RKO (cell line): Measurements from ENCODE around the gene CALCR.
"Not testable (repeated sequence)": the region's sequence is repeated elsewhere in the genome, so short reads cannot be mapped to it uniquely, and the experiment has no call there.

Experiments used
- DNase-seq: peaks from one replicate; pipeline ENCODE4 v3.0.0-alpha.2; 2016; ENCODE audit warnings: low spot score

Gene CALCR

DNA sequence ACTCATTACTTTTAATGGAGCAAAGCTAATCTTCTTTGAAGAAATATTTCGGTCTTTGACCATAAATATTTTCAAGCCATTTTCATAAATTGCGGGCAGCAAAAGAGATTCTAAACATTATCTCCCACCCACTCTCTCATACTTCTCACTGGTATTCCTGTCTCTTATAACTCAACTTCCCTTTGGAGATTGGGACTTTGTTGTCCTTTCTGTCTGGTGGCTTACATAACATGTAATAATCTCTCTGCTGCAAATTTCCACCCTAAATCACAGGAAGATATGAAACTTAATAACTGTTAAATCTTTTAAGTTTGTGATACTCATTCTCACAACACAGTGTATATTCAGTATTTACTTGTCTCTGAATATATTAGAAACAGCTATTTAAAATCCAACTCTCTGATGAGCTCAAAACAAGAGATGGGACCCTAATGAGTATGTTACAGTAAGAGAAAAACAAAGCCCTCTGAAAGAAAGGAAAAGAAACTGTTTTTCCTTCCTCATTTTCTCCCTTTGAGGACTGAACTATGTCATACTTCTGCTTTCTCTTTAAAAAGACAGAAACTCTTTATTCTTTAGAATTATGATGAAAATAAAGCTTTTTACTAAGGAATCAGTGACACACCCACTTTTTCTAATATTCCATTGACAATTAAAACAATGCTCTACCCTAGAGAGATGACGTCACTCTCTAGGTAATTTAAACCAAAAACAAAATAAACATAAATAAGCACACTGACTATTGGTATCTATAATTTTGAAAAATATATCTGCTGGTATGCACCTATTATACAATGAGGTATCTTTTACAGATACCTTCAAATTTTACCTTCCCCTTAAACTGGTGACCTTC, 14.7 kb downstream of the CALCR start:
- no peak for DNase-seq

DNA sequence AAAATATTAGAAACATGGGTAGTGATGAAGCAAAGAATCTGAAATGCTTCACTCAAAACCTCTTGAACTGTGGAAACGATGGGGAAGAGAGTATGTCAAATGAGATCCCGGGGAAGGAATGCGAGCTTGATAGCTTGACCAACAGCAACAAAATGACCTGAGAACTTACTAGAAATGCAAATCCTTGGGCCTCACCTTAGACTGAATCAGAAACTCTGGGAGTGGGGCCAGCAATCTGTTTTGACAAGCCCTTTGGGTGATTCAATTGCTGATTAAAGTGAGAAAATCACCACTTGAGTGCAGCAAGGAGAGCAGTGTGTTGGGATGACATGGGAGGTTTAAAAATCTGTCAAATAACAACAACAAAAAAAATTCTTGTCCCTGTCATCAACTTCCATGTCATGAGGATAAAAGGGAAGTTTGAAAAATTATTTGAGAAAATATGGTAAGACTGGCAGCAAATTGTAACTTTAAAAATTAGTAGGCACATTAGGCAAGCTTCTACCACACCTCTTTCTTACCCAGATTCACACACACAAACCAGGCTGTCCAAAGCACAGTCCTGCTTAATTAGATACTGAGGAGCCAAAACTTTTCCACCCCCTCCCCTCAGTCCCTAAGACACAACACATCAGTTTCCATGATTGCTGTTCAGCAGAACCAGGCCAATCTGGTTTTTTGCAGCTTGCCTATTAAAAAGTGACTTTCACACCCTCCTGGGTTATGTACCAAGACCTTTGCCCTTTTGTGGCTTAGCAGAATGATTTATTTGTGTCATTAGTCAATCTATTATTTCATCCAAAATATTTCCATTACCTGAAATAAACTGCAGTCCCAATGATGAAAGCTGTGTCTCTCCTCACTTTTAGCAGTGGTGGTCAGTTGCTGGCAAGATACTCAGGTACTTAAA, 15.6 kb downstream of the CALCR start:
- DNase-seq, result no peak

DNA sequence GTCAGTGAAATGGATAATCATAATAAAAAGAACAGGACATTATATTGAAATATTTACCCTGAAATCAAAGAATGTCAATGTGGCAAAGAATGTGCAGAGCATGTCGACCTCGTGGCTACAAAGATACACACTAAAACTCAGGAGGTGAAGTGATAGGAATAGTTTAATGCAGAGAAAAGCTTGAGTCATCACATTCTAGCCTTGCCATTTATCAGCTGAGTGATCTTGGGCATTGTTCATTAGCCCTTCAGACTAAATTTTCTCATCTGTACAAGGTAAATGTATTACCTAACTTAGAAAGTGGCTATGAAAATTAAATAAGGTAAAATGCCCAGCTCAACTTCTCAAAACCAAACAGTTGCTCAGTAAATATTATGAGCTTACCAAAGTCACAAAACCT, 22.6 kb downstream of the CALCR start:
- DNase-seq, result no peak

DNA sequence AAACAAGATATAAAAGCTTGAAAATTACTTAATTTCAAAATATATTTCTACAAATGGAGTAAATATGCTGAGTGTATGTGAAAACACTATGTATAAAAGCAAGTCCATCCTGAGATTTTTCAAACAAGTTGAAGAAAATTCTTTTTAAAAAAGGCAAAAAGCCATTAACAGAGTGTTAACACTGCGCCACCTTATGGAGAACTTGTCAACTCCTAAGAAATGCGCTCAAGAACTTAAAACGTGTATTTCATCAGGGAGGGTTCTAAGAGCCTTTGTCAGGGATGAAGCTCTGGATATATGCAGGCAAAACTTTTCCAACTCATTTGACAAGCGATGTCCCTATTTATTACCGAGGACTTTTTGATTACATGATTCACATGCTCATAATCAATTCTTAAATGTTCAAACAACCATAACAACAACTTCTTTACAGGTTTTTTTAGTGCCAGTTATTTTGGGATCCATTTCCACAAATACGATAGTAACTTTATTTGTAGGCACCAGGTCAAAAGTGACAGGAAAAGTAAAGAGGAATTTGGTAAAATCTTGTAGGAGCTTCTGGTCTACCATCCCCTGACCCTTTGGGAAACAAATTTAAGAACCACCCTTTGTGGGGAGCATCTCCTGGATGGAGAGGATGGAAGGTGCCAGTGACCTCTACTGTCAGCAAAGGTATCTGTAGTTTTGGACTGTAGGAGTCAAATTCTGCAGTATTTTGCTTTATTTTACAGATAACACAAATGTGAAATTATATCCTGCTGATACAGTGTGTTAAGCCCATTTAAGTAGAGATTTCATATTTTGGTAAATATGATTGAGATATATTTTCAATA, 23.2 kb downstream of the CALCR start:
- peak; percentile 77 for DNase-seq

- DNase-seq, result no peak
Observed at GRCh38 chr7:93547716-93548115, 26.8 kb downstream of the CALCR start.

- no peak for DNase-seq
Observed at GRCh38 chr7:93544691-93545090, 29.8 kb downstream of the CALCR start.

DNA sequence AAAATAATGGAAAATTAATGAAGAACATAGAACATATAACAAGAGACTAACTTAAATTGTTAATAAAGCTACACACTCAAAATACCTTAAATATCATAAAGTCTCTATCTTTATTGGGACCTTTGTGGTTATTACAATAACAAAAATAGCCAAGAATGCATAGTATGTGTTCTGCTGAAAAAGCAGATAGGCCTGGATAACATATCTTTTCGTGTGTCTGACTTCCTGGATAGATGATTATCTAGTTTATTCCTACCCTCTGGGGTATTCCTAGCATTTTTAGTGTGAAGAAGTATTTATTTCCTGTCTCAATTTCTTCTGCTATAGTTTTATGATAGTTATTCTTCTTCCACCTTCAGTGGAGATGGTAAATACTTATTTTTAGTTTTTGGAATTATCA, 36.5 kb downstream of the CALCR start:
- no peak for DNase-seq

- no peak for DNase-seq
Observed at GRCh38 chr7:93535616-93536015, 38.9 kb downstream of the CALCR start.

DNA sequence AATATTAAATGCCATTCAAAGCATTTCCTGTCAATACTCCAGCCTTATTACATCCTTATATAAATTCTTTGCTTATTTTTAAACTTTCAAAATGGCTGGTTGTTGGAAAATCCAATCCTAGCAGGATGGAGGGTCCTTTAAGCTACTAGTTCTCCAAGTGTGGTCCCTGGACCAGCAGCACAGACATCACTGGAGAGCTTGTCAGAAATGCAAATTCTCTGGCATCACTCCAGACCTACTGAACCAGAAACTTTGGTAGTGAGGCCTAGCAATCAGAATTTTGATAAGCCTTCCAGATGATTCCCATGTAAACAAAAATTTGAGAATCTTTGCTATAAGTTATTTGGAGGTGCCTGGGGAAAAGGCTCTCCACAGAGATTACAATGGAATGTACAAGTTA, 43.8 kb downstream of the CALCR start:
- DNase-seq, result no peak

DNA sequence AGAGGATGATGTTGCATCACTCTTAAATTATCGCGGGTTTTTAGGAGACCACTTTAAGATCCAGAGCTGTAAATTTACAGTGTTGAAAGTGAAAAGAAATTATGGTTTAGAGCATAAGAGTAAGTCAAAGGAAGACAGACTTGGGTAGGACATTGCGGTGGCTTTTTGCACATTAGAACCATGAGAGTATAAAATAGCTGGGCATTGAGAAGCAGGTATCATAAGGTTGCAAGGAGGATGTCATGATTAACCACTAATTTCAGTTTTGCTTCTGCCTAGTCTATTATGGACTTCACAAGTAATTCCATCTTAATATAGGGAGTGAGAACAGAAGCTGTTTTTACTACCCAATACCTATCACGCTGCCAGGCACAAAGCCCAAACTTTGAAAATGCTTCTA, 57.7 kb downstream of the CALCR start:
- DNase-seq, result no peak

DNA sequence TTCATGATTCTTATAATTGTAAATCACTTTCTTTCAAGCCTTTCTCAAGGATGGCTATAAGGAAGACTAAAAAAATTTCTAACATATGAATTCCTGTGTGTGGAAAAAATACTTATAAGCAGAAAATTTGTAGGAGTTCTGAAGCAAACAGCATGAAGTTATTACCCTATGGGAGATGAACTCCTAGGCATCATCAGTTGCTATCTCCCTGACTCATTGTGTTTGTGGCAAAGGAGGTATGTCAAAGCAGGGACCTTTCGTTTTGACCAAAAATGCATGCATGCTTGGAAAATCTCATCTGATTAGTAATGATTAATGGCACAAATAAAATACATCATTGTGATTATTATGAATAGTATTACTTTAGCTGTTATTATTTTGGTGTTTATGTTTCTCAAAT, 59.4 kb downstream of the CALCR start:
- DNase-seq, result peak; percentile 17

DNA sequence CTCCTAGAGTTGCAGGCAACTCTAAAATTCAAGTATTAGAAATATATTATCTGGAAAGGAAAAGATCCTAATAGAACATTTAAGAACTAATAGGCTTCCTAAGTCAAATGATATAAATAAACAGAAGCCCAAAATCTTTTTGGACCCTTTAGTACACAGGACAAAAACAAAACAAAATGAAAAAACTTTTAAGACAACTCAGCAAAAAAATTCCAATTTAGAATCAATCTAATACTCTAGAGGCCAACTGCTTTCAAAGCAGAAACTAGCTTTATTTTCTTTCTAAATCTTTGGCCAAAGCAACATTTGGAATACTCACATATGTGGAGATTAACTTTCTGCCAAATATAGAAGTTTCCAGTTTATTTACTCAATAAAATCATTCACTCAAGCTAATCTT, 65.2 kb downstream of the CALCR start:
- DNase-seq, result no peak

DNA sequence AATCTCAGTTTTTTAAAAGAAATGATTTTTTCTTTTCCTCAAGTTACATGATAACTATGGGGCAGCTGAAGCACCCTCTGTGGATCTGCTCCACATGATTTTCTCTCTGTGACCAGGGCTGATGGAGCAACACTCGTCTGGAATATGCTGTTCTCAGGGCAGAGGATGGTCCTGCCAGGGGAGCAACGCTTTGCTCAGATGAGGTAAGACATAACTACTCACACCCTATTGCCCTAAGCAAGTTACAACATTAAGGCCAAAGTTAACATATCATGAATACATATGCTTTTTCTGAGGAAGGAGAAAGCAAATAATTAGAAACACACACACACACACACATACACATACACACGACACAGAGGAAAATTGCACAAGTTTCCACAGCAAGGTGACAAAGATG, 71.4 kb downstream of the CALCR start:
- no peak for DNase-seq

GRCh38 chr7:93491860-93492259, 82.7 kb downstream of the CALCR start:
- not testable (repeated sequence) for DNase-seq

DNA sequence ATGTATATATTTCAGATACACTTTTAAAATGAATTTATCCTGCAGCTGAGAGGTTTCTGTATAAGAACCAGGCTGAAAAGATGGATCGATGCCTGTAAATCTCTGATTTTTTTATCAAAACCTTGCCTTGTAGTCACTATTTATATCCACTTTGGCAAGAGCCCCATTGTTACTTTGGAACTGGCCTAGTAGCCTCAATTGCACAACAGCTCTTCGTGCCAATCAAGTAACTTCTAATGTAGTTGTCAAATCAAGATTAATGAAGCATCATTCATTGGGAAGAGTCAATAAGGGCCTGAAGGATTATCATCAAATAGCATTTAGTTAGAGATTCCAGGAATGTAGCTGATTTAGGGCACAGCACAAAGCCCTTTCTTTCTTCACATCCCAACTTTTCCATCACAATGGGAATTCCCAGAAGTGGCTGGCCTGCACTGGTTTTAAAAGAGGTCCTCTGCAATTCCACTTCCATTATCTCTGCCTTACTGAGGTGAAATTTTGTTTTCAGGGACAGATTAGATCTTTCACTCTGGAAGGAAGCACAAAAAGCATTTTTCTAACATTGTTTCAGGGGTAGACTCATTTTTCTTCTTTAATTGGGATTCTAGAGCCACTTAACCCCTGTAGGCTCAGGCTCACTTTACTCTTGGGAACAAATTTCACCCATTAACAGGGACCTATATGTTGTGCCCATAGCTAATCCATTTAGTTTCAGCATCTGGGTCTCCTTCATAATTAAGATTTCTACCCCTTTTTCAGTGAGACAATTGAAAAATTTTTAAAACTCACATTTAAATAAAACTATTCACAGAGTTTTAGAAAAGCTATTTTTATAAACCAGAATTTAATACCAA, 97.8 kb downstream of the CALCR start:
- no peak for DNase-seq

DNA sequence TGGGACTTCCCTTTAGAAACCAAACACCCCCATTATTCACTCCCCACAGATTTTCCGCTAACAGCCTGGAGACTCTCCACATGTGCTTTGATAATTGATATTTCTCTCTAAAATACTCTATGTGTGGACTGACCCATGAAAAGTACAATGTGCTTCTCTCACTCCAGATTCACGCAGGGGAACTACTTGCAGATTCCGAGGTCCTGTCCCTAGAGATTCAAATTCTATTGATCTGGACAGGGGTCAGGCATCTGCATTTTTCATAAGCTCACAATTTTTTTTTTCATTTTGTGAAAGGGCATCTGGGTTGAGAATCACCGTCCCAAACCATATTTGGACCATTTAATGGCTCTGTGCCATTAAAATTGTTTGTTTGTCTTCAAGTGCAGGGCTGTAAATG, 98.7 kb downstream of the CALCR start:
- DNase-seq, result no peak

- no peak for DNase-seq
Observed at GRCh38 chr7:93471456-93471855, 103.1 kb downstream of the CALCR start.

DNA sequence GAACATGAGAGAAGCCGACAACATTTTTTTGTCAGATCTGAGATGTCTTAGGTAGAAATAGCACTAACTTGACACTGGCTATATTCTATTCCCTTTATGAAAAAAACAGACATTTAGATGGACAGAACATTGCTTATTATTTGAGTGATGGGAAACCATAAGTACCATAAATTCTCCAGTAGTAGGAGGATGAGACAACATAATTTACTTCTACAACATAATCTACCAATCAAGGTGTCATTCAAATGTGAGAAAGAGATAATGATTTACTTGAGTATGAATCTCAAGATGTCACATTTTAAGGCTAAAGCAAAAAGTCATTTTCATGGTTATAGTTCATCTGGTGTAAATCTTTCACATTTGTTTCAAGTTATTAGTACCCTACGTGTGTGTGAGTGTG, 110.8 kb downstream of the CALCR start:
- no peak for DNase-seq

GRCh38 chr7:93461350-93461749, 113.2 kb downstream of the CALCR start:
- peak; percentile 65 for DNase-seq

DNA sequence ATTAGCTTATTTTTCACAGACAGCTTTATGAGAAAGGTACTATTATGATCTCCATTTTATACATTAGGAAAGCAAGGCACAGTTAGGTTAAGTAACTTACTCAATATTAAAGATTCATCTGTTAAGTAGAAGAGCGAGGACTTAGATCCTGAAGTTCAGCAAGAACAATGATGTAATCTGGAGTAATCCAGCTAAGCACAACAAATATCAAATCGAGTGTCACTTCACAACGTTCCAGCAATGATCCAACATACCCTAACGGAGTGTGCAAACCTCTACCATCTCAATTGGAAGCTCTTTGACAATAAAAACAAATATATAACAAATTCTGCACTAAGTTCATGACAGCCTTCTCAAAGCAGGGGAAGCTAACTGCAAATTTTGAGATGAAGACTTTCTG, 121.3 kb downstream of the CALCR start:
- no peak for DNase-seq

GRCh38 chr7:93448176-93448575, 126.3 kb downstream of the CALCR start:
- no peak for DNase-seq
